ENCODE results near the gene OPCML. TPM values are rescaled to one million over a fixed set of nuclear protein-coding genes. Genes with fewer than 3 reads are reported as not detected.
A peak's percentile ranks its signal among the peaks of the same experiment; 100 is the strongest.

OPCML gene
- total and polyA plus RNA-seq, 2 of the 13 experiments (the other 11 are each of a cell fraction or from before 2014, with no cell fraction given): not detected

DNA sequence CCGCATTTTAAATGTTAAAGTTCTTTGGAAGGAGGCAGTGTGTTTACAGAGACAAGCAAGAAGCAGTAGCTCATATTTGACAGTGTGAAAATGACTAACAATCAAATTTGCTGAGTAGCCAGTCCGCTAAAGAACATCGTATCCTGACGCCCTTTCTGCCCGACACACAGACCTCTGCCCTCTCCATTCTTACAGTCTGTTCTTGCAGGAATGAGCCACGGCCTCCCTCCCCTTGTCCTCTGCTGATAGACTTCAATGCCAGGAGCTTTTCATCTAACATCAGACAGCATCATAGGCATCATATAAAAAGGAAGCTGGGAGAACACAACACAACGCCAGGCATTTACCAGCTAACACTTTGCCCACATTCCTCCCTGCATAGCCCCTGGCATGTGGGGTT is 486.0 kb downstream of the OPCML start (continued):
- TF ChIP-seq ATF7-NPFF (CRISPR knock-in tag; IDR thresholded peaks at IDR 0.05; ENCODE audit: low read depth): no peak
- TF ChIP-seq AHR (CRISPR knock-in tag; IDR thresholded peaks at IDR 0.05): no peak

DNA sequence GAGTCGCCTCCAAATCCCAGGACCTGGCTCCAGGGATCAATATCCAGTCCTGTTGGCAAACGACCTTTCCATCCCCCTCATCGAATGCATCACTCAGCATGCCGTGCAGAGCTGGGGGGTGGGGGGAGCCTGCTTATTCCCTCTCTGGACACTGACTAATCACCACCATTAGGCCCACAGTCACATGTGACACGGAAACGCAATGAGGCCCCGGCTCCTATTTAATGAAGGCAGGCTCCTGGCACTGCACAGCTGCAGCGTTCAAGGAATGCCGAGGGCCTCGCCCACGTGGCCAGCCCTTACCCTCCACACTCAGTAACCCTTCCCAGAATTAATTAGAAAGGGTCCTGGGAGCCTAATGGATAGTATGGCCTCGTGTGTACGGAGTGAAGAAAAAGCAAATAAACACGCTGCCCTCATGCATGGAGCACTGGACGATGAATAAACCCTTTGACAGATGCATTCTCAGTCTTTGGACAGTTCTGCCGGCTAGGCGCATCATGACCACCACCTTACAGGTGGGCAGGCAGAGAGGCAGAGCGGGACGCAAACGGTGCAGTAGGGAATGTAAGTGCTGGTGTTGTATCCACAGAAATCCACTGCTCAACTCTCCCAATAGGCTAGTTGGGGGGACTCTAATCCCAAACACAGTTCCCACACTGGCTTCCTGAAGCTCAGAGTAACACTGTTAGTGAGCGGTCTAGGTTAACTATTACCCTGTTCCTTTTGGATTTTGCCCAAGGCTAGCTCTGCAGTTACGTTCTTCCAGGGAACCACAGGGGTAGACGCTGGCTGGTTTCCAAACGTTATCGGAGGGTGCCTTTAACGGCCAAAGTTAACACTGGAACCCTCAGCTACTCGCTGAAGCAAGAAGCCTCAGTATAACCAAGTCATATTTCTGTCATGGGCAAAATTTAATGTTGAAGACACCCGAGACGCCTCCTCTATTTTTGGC is 490.1 kb downstream of the OPCML start:
- no peak overlapping the region for H3K27ac ChIP-seq (ENCODE audit: extremely low read length, insufficient read depth, low read length)
- POLR2A ChIA-PET: no interaction called here
- H3K4me3 ChIP-seq (replicated peaks in 1 of 3; ENCODE audit: insufficient read depth in 1 of 3, low read depth in 2 of 3, low read length in 3 of 3): no peak overlapping the region
- ATAC-seq: 0 out of 3 replicates have a peak, but pooled peaks have one; percentile 24
- in situ Hi-C loops (cut with HindIII; ENCODE audit: extremely low pct_ligation_motif_present, low pct_unique_long_range_greater_than_20kb): no loop called here
- 5% methylated on average over 21 of the region's 29 CpGs for WGBS (ENCODE audit: low lambda C conversion rate)
- TF ChIP-seq ZNF775 (CRISPR knock-in tag; IDR thresholded peaks at IDR 0.05; ENCODE audit: borderline replicate concordance) (no peak), ZSCAN20 (CRISPR knock-in tag; IDR thresholded peaks at IDR 0.05; ENCODE audit: borderline replicate concordance) (no peak), ZNF432 (CRISPR knock-in tag; IDR thresholded peaks at IDR 0.05; ENCODE audit: borderline replicate concordance) (no peak), SP5 (CRISPR knock-in tag; IDR thresholded peaks at IDR 0.05; ENCODE audit: borderline replicate concordance, low read depth) (no peak), HDAC2 (CRISPR knock-in tag; IDR thresholded peaks at IDR 0.05) (no peak), ZNF792 (CRISPR knock-in tag; IDR thresholded peaks at IDR 0.05) (no peak), ZNF790 (CRISPR knock-in tag; IDR thresholded peaks at IDR 0.05; ENCODE audit: borderline replicate concordance) (no peak), MAFG (CRISPR knock-in tag; IDR thresholded peaks at IDR 0.05) (no peak), JUN (CRISPR knock-in tag; IDR thresholded peaks at IDR 0.05) (no peak), TFDP1 (CRISPR knock-in tag; IDR thresholded peaks at IDR 0.05; ENCODE audit: borderline replicate concordance) (no peak), POLR2AphosphoS5 (IDR thresholded peaks at IDR 0.05; ENCODE audit: low read depth, low read length) (no peak), TFAP4 (IDR thresholded peaks at IDR 0.05; ENCODE audit: borderline replicate concordance, low read depth) (no peak), MTA3 (CRISPR knock-in tag; IDR thresholded peaks at IDR 0.05) (no peak), MAF1 (CRISPR knock-in tag; IDR thresholded peaks at IDR 0.05; ENCODE audit: borderline replicate concordance) (no peak)
- TF ChIP-seq, protein P1, sequence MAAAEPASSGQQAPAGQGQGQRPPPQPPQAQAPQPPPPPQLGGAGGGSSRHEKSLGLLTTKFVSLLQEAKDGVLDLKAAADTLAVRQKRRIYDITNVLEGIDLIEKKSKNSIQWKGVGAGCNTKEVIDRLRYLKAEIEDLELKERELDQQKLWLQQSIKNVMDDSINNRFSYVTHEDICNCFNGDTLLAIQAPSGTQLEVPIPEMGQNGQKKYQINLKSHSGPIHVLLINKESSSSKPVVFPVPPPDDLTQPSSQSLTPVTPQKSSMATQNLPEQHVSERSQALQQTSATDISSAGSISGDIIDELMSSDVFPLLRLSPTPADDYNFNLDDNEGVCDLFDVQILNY (CRISPR knock-in tag; conservative IDR thresholded peaks at IDR 0.05): no peak
- TF ChIP-seq, protein P2, sequence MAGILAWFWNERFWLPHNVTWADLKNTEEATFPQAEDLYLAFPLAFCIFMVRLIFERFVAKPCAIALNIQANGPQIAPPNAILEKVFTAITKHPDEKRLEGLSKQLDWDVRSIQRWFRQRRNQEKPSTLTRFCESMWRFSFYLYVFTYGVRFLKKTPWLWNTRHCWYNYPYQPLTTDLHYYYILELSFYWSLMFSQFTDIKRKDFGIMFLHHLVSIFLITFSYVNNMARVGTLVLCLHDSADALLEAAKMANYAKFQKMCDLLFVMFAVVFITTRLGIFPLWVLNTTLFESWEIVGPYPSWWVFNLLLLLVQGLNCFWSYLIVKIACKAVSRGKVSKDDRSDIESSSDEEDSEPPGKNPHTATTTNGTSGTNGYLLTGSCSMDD (CRISPR knock-in tag; IDR thresholded peaks at IDR 0.05): no peak
- H3K4me2 ChIP-seq (ENCODE audit: low read depth, low read length): no peak overlapping the region
- H2AFZ ChIP-seq (ENCODE audit: low read length): no peak overlapping the region
- no TSS peak for BruUV-seq (replicated peaks)
- H4K20me1 ChIP-seq (ENCODE audit: insufficient read depth, low read length): no peaks in the 10 kb centered on the region
- no peaks in the 10 kb centered on the region for H3K36me3 ChIP-seq (replicated peaks in 1 of 2; ENCODE audit: control insufficient read depth in 1 of 2, insufficient read depth in 2 of 2, low read length in 2 of 2)
- H3K9me3 ChIP-seq (ENCODE audit: low read length): no peaks in the 10 kb centered on the region
- no peaks in the 10 kb centered on the region for H3K79me2 ChIP-seq (ENCODE audit: insufficient read depth, low read length)
- no peak for DNase-seq (ENCODE audit: low spot score)
- intact Hi-C loops (cut with micrococcal nuclease; ENCODE audit: unreplicated experiment): no loop called here
- H3K4me1 ChIP-seq (ENCODE audit: insufficient read depth, low read length): no peaks in the 10 kb centered on the region
- H3K9ac ChIP-seq (ENCODE audit: insufficient read depth, low read depth, low read length): no peak overlapping the region
- CTCF ChIA-PET (ENCODE audit: low intra/inter-chr PET ratio, low total read pairs): no interaction called here
- peaks cover 0 to 34% of the 10 kb centered on the region in 2 experiments; a peak in 3 of 5 replicates for H3K27me3 ChIP-seq (ENCODE audit: control insufficient read depth in 1 of 2, insufficient read depth in 2 of 2, low read length in 2 of 2)
- FAIRE-seq: no peak

Data from HepG2 (cell line).